MM.1S (cell line): ENCODE measurements around the gene CAMK2G.

Source experiments
- CTCF ChIP-seq: fragments of 300-600 bp; sonication (generic); IDR thresholded peaks from 2 replicates; pipeline ENCODE4 v1.5.1; 2016; ENCODE audit warnings: antibody characterized with exemption, low read length, mixed read lengths
- EZH2 ChIP-seq: fragments of 300-600 bp; sonication (generic); optimal IDR thresholded peaks from 2 replicates; pipeline ENCODE3; 2017; ENCODE audit warnings: low read depth, mild to moderate bottlenecking, antibody characterized with exemption, low read length, mixed read lengths

- TF ChIP-seq CTCF (no peak), EZH2 (no peak)
Observed at GRCh38 chr10:73780301-73780700, 94.1 kb downstream of the CAMK2G start.
